Mucosa of rectum (tissue), 2 donors: ENCODE measurements around the gene RNF114.
A peak's percentile ranks its signal among the peaks of the same experiment; 100 is the strongest.

Source experiments
- H3K27ac ChIP-seq, 2 donors: one replicate each; pipeline ENCODE4 v1.7.0; 2013; ENCODE audit warnings: inconsistent platforms in 2 of 2, low read depth in 2 of 2, low read length in 2 of 2
- H3K27me3 ChIP-seq, 2 donors: one replicate each; pipeline ENCODE4 v1.7.0; 2013; ENCODE audit warnings: low read length in 2 of 2; ENCODE audit not compliant: control insufficient read depth in 2 of 2, insufficient read depth in 2 of 2
- H3K36me3 ChIP-seq, 2 donors: one replicate each; pipeline ENCODE4 v1.7.0; 2013; ENCODE audit warnings: low read length in 2 of 2; ENCODE audit not compliant: control insufficient read depth in 2 of 2, insufficient read depth in 2 of 2
- H3K4me1 ChIP-seq, 2 donors: one replicate each; pipeline ENCODE4 v1.7.0; 2013; ENCODE audit warnings: low read length in 2 of 2, mild to moderate bottlenecking in 1 of 2; ENCODE audit not compliant: control insufficient read depth in 2 of 2, insufficient read depth in 2 of 2
- H3K4me3 ChIP-seq, 2 donors: one replicate each; pipeline ENCODE4 v1.7.0; 2013; ENCODE audit warnings: low read length in 2 of 2
- H3K9ac ChIP-seq, 2 donors: one replicate each; pipeline ENCODE4 v1.7.0; 2013; ENCODE audit warnings: low read length in 2 of 2, low read depth in 1 of 2, mild to moderate bottlenecking in 1 of 2
- H3K9me3 ChIP-seq, 2 donors: one replicate each; pipeline ENCODE4 v1.7.0; 2013; ENCODE audit warnings: low read length in 2 of 2; ENCODE audit not compliant: control insufficient read depth in 2 of 2
- donor health status: healthy.
- donor health status: Normal muscosa, but diverticular disease.

Gene RNF114

GRCh38 chr20:49936153-49937026 lies at the start of gene RNF114:
RNF114 (plus strand) TSS chr20:49936397; CDS start chr20:49936413, 16 bp downstream.
- Histone ChIP-seq H3K9ac (peak within 1 kb of the TSS; percentile 94 to 97), H3K27me3 (no peaks in the 10 kb centered on the region), H3K36me3 (peaks cover 3 to 11% of the 10 kb centered on the region in 2 donors), H3K9me3 (no peaks in the 10 kb centered on the region), H3K4me1 (peaks cover 29 to 32% of the 10 kb centered on the region in 2 donors), H3K27ac (peak within 1 kb of the TSS; percentile 88 to 90), H3K4me3 (peak within 1 kb of the TSS; percentile 81 to 98)

- Histone ChIP-seq H3K9me3 (no peaks in the 10 kb centered on the region), H3K36me3 (peaks cover 24 to 31% of the 10 kb centered on the region in 2 donors), H3K9ac (no peak overlapping the region), H3K27ac (peak overlapping the region in 1 of 2 donors; percentile 1), H3K4me1 (peaks cover 8 to 11% of the 10 kb centered on the region in 2 donors), H3K4me3 (no peak overlapping the region), H3K27me3 (no peaks in the 10 kb centered on the region)
Observed at GRCh38 chr20:49886571-49887213, 49.5 kb upstream of the RNF114 start.

- H3K27ac ChIP-seq = peak overlapping the region in 1 of 2 donors; percentile 1
- no peaks in the 10 kb centered on the region for H3K9me3 ChIP-seq
- H3K4me3 ChIP-seq = no peak overlapping the region
- H3K9ac ChIP-seq = no peak overlapping the region
- peaks cover 10 to 11% of the 10 kb centered on the region in 2 donors for H3K4me1 ChIP-seq
- H3K36me3 ChIP-seq = peaks cover 19 to 28% of the 10 kb centered on the region in 2 donors
- H3K27me3 ChIP-seq = no peaks in the 10 kb centered on the region
Observed at GRCh38 chr20:49887251-49888211, 48.7 kb upstream of the RNF114 start.

- Histone ChIP-seq H3K27me3 (no peaks in the 10 kb centered on the region), H3K9ac (no peak overlapping the region), H3K36me3 (peaks cover 16 to 22% of the 10 kb centered on the region in 2 donors), H3K4me1 (peaks cover 10 to 11% of the 10 kb centered on the region in 2 donors), H3K9me3 (no peaks in the 10 kb centered on the region), H3K27ac (no peak overlapping the region), H3K4me3 (no peak overlapping the region)
Observed at GRCh38 chr20:49888212-49889000, 47.8 kb upstream of the RNF114 start.

- peaks cover 9 to 17% of the 10 kb centered on the region in 2 donors for H3K36me3 ChIP-seq
- H3K9ac ChIP-seq = no peak overlapping the region
- H3K9me3 ChIP-seq = no peaks in the 10 kb centered on the region
- no peaks in the 10 kb centered on the region for H3K27me3 ChIP-seq
- no peak overlapping the region for H3K27ac ChIP-seq
- no peak overlapping the region for H3K4me3 ChIP-seq
- H3K4me1 ChIP-seq = peaks cover 10 to 11% of the 10 kb centered on the region in 2 donors
Observed at GRCh38 chr20:49889001-49889934, 46.9 kb upstream of the RNF114 start.

GRCh38 chr20:49889935-49890333 lies 46.3 kb upstream of the RNF114 start:
- no peak overlapping the region for H3K4me3 ChIP-seq
- H3K9me3 ChIP-seq = no peaks in the 10 kb centered on the region
- H3K27ac ChIP-seq = no peak overlapping the region
- H3K9ac ChIP-seq = no peak overlapping the region
- H3K4me1 ChIP-seq = peaks cover 10 to 11% of the 10 kb centered on the region in 2 donors
- H3K27me3 ChIP-seq = no peaks in the 10 kb centered on the region
- peaks cover 2 to 12% of the 10 kb centered on the region in 2 donors for H3K36me3 ChIP-seq

GRCh38 chr20:49890471-49891361 lies 45.5 kb upstream of the RNF114 start:
- H3K27me3 ChIP-seq = no peaks in the 10 kb centered on the region
- peaks cover 10 to 11% of the 10 kb centered on the region in 2 donors for H3K4me1 ChIP-seq
- H3K27ac ChIP-seq = no peak overlapping the region
- no peaks in the 10 kb centered on the region for H3K9me3 ChIP-seq
- no peak overlapping the region for H3K9ac ChIP-seq
- peaks cover 0 to 6% of the 10 kb centered on the region in 2 donors for H3K36me3 ChIP-seq
- H3K4me3 ChIP-seq = no peak overlapping the region

- H3K4me3 ChIP-seq = no peak overlapping the region
- no peaks in the 10 kb centered on the region for H3K9me3 ChIP-seq
- H3K36me3 ChIP-seq = peaks cover 0 to 6% of the 10 kb centered on the region in 2 donors
- no peaks in the 10 kb centered on the region for H3K27me3 ChIP-seq
- H3K4me1 ChIP-seq = peaks cover 10 to 11% of the 10 kb centered on the region in 2 donors
- H3K9ac ChIP-seq = no peak overlapping the region
- no peak overlapping the region for H3K27ac ChIP-seq
Observed at GRCh38 chr20:49891476-49892110, 44.6 kb upstream of the RNF114 start.
